H4 (cell line): Measurements from ENCODE around the gene SKA2. TPM values are rescaled to one million over a fixed set of nuclear protein-coding genes. Genes with fewer than 3 reads are reported as not detected.
"Not testable (repeated sequence)": the region's sequence is repeated elsewhere in the genome, so short reads cannot be mapped to it uniquely, and the experiment has no call there.

Source experiments
- DNase-seq: peaks from one replicate; pipeline ENCODE4 v3.0.0-alpha.2; 2015; ENCODE audit warnings: low spot score
- total RNA-seq: library from RNA; depleted of rRNA; stranded (reverse); fragments of >200 nt; shearing (Covaris generic); gene quantifications from 2 replicates; pipeline ENCODE4 v1.2.3, GENCODE V29; 2014

SKA2 gene
- total RNA-seq, 1 experiment from 2014 or later, result 153 TPM

GRCh38 chr17:59151591-59151990 lies 3.4 kb downstream of the SKA2 start:
- no peak for DNase-seq

- DNase-seq, result no peak
Measured at GRCh38 chr17:59151006-59151405, 4.0 kb downstream of the SKA2 start.

- no peak for DNase-seq
Measured at GRCh38 chr17:59149841-59150511, 5.0 kb downstream of the SKA2 start.

GRCh38 chr17:59149051-59149450 lies 5.9 kb downstream of the SKA2 start:
- DNase-seq, result no peak

- no peak for DNase-seq
Measured at GRCh38 chr17:59145571-59146096, 9.4 kb downstream of the SKA2 start.

GRCh38 chr17:59141860-59142259 lies 13.1 kb downstream of the SKA2 start:
- no peak for DNase-seq

GRCh38 chr17:59139939-59140338 lies 15.0 kb downstream of the SKA2 start:
- DNase-seq, result no peak

- not testable (repeated sequence) for DNase-seq
Measured at GRCh38 chr17:59138339-59138738, 16.6 kb downstream of the SKA2 start.

GRCh38 chr17:59131131-59131530 lies 23.9 kb downstream of the SKA2 start:
- DNase-seq, result no peak

GRCh38 chr17:59129814-59130213 lies 25.2 kb downstream of the SKA2 start:
- DNase-seq, result no peak

- DNase-seq, result no peak
Measured at GRCh38 chr17:59126809-59127417, 28.1 kb downstream of the SKA2 start.

GRCh38 chr17:59124665-59125064 lies 30.3 kb downstream of the SKA2 start:
- no peak for DNase-seq

- peak; percentile 30 for DNase-seq
Measured at GRCh38 chr17:59121901-59122480, 33.0 kb downstream of the SKA2 start.

GRCh38 chr17:59115474-59115873 lies 39.5 kb downstream of the SKA2 start:
- DNase-seq, result no peak

GRCh38 chr17:59111539-59111938 lies 43.4 kb downstream of the SKA2 start:
- DNase-seq, result no peak

GRCh38 chr17:59110973-59111372 lies 44.0 kb downstream of the SKA2 start:
- no peak for DNase-seq

- no peak for DNase-seq
Measured at GRCh38 chr17:59108400-59109102, 46.4 kb downstream of the SKA2 start.

- no peak for DNase-seq
Measured at GRCh38 chr17:59107306-59107670, 47.7 kb downstream of the SKA2 start.

GRCh38 chr17:59106463-59107305 lies 48.3 kb downstream of the SKA2 start, which contains the start of gene TRIM37:
Gene TRIM37 (minus strand): TSS chr17:59106880. CDS start chr17:59106461, 419 bp downstream.
- peak; percentile 99 for DNase-seq

- DNase-seq, result peak; percentile 48
Measured at GRCh38 chr17:59105852-59106462, 49.0 kb downstream of the SKA2 start.

- no peak for DNase-seq
Measured at GRCh38 chr17:59101178-59101577, 53.8 kb downstream of the SKA2 start.
